CD14-positive monocyte (primary cell): ENCODE data around the gene BMP7. TPM values are rescaled to one million over a fixed set of nuclear protein-coding genes. Genes with fewer than 3 reads are reported as not detected.

ENCODE experiments used
- DNase-seq, 3 donors: peaks; one replicate each; pipeline ENCODE4 v3.0.0-alpha.2; 2011 to 2022
- H2AFZ ChIP-seq: 2 replicates; pipeline ENCODE4 v1.6.0; 2012; ENCODE audit warnings: mild to moderate bottlenecking, low read depth, low read length, inconsistent platforms; ENCODE audit not compliant: insufficient read depth, poor library complexity, severe bottlenecking
- H3K27ac ChIP-seq, 2 donors: 1 replicate in 1 of 2; 2 replicates in 1 of 2; pipeline ENCODE4 v1.5.1; 2012 to 2013; ENCODE audit warnings: low read length in 2 of 2, control low read depth in 1 of 2, inconsistent platforms in 1 of 2, low read depth in 1 of 2, mild to moderate bottlenecking in 1 of 2
- H3K27me3 ChIP-seq, 2 donors: one replicate each; pipeline versions ENCODE4 v1.6.0 to v1.6.1; 2011 to 2013; ENCODE audit warnings: low read length in 2 of 2; ENCODE audit not compliant: control insufficient read depth in 2 of 2, insufficient read depth in 2 of 2
- H3K36me3 ChIP-seq, 2 donors: replicated peaks in 1 of 2; 1 replicate in 1 of 2; 2 replicates in 1 of 2; pipeline versions ENCODE4 v1.5.1 to v1.6.1; 2012 to 2013; ENCODE audit warnings: low read length in 2 of 2, control low read depth in 1 of 2, inconsistent platforms in 1 of 2, mild to moderate bottlenecking in 1 of 2; ENCODE audit not compliant: insufficient read depth in 2 of 2, control insufficient read depth in 1 of 2
- H3K4me1 ChIP-seq, 2 donors: 1 replicate in 1 of 2; 2 replicates in 1 of 2; pipeline versions ENCODE4 v1.5.1 to v1.6.1; 2012 to 2013; ENCODE audit warnings: low read length in 2 of 2, control low read depth in 1 of 2, inconsistent platforms in 1 of 2, mild to moderate bottlenecking in 1 of 2, moderate library complexity in 1 of 2; ENCODE audit not compliant: insufficient read depth in 2 of 2, control insufficient read depth in 1 of 2
- H3K4me2 ChIP-seq: replicated peaks from 2 replicates; pipeline ENCODE3; 2012; ENCODE audit warnings: low read length, moderate library complexity, mild to moderate bottlenecking; ENCODE audit not compliant: poor library complexity, severe bottlenecking; ENCODE audit errors: extremely low read depth
- H3K4me3 ChIP-seq, 3 experiments: fragments of 200-600 bp in 1 of 3; sonication (generic) in 1 of 3; replicated peaks in 1 of 3; 1 replicate in 2 of 3; 2 replicates in 1 of 3; pipeline ENCODE4 v1.5.1; 2011 to 2013; ENCODE audit warnings: low read length in 3 of 3, mild to moderate bottlenecking in 3 of 3, control low read depth in 2 of 3, low read depth in 2 of 3, inconsistent platforms in 1 of 3, moderate library complexity in 1 of 3
- H3K79me2 ChIP-seq: 2 replicates; pipeline ENCODE4 v1.6.0; 2012; ENCODE audit warnings: mild to moderate bottlenecking, control low read depth, inconsistent platforms, low read length, moderate library complexity; ENCODE audit not compliant: insufficient read depth
- H3K9ac ChIP-seq: 2 replicates; pipeline ENCODE4 v1.6.0; 2017; ENCODE audit warnings: low read length, mild to moderate bottlenecking; ENCODE audit not compliant: insufficient read depth, poor library complexity, severe bottlenecking
- H3K9me3 ChIP-seq, 2 donors: replicated peaks in 1 of 2; 1 replicate in 1 of 2; 2 replicates in 1 of 2; pipeline versions ENCODE4 v1.5.1 to v1.6.1; 2012 to 2013; ENCODE audit warnings: low read length in 2 of 2, control low read depth in 1 of 2; ENCODE audit not compliant: control insufficient read depth in 1 of 2, insufficient read depth in 1 of 2
- H4K20me1 ChIP-seq: 2 replicates; pipeline ENCODE4 v1.6.0; 2012; ENCODE audit warnings: mild to moderate bottlenecking, low read length, control low read depth, moderate library complexity; ENCODE audit not compliant: insufficient read depth
- H3K27ac Mint-ChIP-seq, 7 donors: one replicate each; pipeline ENCODE4 v1.8.0; 2020; ENCODE audit warnings: mild to moderate bottlenecking in 7 of 7, mixed read lengths in 7 of 7, moderate library complexity in 6 of 7, inconsistent platforms in 2 of 7
- H3K27me3 Mint-ChIP-seq, 3 donors: one replicate each; pipeline ENCODE4 v1.8.0; 2021 to 2022; ENCODE audit warnings: low read depth in 3 of 3, mild to moderate bottlenecking in 3 of 3, mixed read lengths in 3 of 3, moderate library complexity in 3 of 3, inconsistent platforms in 1 of 3
- H3K36me3 Mint-ChIP-seq, 2 donors: one replicate each; pipeline ENCODE4 v1.8.0; 2020; ENCODE audit warnings: mixed read lengths in 2 of 2, inconsistent platforms in 1 of 2, mild to moderate bottlenecking in 1 of 2
- H3K4me1 Mint-ChIP-seq: one replicate; pipeline ENCODE4 v1.8.0; 2020; ENCODE audit warnings: mild to moderate bottlenecking, mixed read lengths
- H3K4me3 Mint-ChIP-seq, 2 donors: one replicate each; pipeline ENCODE4 v1.8.0; 2020; ENCODE audit warnings: mild to moderate bottlenecking in 2 of 2, mixed read lengths in 2 of 2, moderate library complexity in 1 of 2
- H3K9me3 Mint-ChIP-seq, 7 donors: one replicate each; pipeline ENCODE4 v1.8.0; 2020 to 2022; ENCODE audit warnings: mixed read lengths in 7 of 7, mild to moderate bottlenecking in 6 of 7, moderate library complexity in 6 of 7, inconsistent platforms in 2 of 7
- WGBS: methylation state at CpG from one replicate; pipeline ENCODE4 v1.1.5; 2013; ENCODE audit warnings: missing lambda C conversion rate; ENCODE audit not compliant: insufficient coverage; 5-methylcytosine and 5-hydroxymethylcytosine counted together
- intact Hi-C, 2 donors: fragments of 100-400 bp; cut with micrococcal nuclease; formaldehyde crosslinking; loops; one replicate each; pipeline versions ENCODE4 v1.15.0 to v1.15.1; 2023
- polyA plus RNA-seq, 3 donors: library from polyadenylated mRNA; depleted of rRNA in 1 of 3; unstranded in 2 of 3; stranded (reverse) in 1 of 3; fragments of 300-500 nt in 2 of 3; fragments of >200 nt in 1 of 3; fragmentation: Illumina TruSeq in 2 of 3; gene quantifications; 1 replicate in 2 of 3; 2 replicates in 1 of 3; pipeline ENCODE4 v1.2.3, GENCODE V29; 2012 to 2021
- TF ChIP-seq, protein P1 (sequence below): fragments of 200-600 bp; IDR thresholded peaks from one replicate; pipeline ENCODE4 v1.8.0; 2022; ENCODE audit warnings: antibody characterized with exemption, mild to moderate bottlenecking

Gene BMP7
- polyA plus RNA-seq, 3 donors, result not detected

DNA sequence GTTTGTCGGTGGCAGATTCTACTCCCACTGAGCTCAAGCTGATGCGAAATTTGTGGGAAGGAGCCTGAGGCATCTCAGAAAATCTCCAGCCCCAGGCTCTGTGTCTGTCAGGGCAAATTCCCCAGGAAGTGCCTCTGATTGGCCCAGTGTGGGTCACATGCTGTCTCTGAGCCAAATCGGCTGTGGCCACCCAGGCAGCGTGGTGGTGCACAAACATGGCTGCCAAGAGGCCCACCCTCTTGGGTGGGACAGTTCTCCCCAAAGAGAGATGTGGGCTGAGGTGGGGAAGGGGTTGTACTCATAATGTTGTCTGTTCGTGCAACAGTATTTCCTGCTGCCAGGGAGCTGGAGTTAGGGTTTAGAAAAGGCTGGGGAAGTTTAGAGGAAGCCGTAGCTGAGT, 130.6 kb downstream of the BMP7 start:
- intact Hi-C loops, result no loop called here

DNA sequence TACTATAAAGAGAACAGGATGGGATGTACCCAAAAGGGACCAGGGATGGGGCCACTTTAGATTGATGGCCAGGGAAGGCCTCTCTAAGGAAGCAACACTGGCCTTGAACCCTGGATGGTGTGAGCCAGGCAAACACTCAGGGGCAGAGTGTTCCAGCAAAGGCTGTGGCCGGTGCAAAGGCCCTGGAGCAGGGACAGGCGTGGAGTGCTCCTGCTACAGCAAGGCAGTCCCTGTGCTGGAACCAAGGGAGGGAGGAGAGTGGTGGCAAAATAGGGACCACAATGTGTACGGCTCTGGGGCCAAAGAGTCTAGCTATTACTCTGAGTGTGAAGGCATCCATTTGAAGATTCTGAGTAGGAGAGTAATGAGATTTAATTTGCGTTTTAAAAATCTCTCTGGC, 131.6 kb downstream of the BMP7 start:
- Mint-ChIP-seq H3K4me1 (no peaks in the 10 kb centered on the region), H3K27ac (no peak overlapping the region), H3K36me3 (no peaks in the 10 kb centered on the region), H3K4me3 (no peak overlapping the region), H3K27me3 (peaks cover 5 to 22% (median 19%) of the 10 kb centered on the region in 3 donors), H3K9me3 (peaks cover 0 to 4% (median 0%) of the 10 kb centered on the region in 7 donors)
- DNase-seq, result no peak
- Histone ChIP-seq H3K4me3 (no peak overlapping the region), H4K20me1 (no peaks in the 10 kb centered on the region), H2AFZ (no peak overlapping the region), H3K27ac (no peak overlapping the region), H3K79me2 (no peaks in the 10 kb centered on the region), H3K36me3 (no peaks in the 10 kb centered on the region), H3K9me3 (no peaks in the 10 kb centered on the region), H3K4me2 (no peak overlapping the region), H3K4me1 (no peaks in the 10 kb centered on the region), H3K27me3 (no peaks in the 10 kb centered on the region), H3K9ac (no peak overlapping the region)
- 99% methylated on average over 4 of the region's 4 CpGs for WGBS
- intact Hi-C loops, result no loop called here
- TF ChIP-seq, protein P1, sequence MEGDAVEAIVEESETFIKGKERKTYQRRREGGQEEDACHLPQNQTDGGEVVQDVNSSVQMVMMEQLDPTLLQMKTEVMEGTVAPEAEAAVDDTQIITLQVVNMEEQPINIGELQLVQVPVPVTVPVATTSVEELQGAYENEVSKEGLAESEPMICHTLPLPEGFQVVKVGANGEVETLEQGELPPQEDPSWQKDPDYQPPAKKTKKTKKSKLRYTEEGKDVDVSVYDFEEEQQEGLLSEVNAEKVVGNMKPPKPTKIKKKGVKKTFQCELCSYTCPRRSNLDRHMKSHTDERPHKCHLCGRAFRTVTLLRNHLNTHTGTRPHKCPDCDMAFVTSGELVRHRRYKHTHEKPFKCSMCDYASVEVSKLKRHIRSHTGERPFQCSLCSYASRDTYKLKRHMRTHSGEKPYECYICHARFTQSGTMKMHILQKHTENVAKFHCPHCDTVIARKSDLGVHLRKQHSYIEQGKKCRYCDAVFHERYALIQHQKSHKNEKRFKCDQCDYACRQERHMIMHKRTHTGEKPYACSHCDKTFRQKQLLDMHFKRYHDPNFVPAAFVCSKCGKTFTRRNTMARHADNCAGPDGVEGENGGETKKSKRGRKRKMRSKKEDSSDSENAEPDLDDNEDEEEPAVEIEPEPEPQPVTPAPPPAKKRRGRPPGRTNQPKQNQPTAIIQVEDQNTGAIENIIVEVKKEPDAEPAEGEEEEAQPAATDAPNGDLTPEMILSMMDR, result no peak

More for the DNA sequence above, 130.6 kb downstream of the BMP7 start:
- no peak for DNase-seq
- Mint-ChIP-seq H3K27me3 (peaks cover 5 to 22% (median 19%) of the 10 kb centered on the region in 3 donors), H3K9me3 (peaks cover 0 to 4% (median 0%) of the 10 kb centered on the region in 7 donors), H3K4me3 (no peak overlapping the region), H3K27ac (no peak overlapping the region), H3K4me1 (no peaks in the 10 kb centered on the region), H3K36me3 (no peaks in the 10 kb centered on the region)
- Histone ChIP-seq H3K4me3 (no peak overlapping the region), H3K79me2 (no peaks in the 10 kb centered on the region), H3K9me3 (no peaks in the 10 kb centered on the region), H3K9ac (no peak overlapping the region), H3K27ac (no peak overlapping the region), H3K27me3 (no peaks in the 10 kb centered on the region), H4K20me1 (no peaks in the 10 kb centered on the region), H3K36me3 (no peaks in the 10 kb centered on the region), H3K4me2 (no peak overlapping the region), H2AFZ (no peak overlapping the region), H3K4me1 (no peaks in the 10 kb centered on the region)
- TF ChIP-seq, protein P1, result no peak
- 61% methylated on average over 5 of the region's 6 CpGs for WGBS
